Activated CD4-positive, alpha-beta T cell treated with anti-CD3 and anti-CD28 coated beads, Interleukin-2, amount 10 ng/mL, durations not matched to agents 24 days and 14 days (primary cell): ENCODE results near the gene NPFFR1. TPM values are rescaled to one million over a fixed set of nuclear protein-coding genes. Genes with fewer than 3 reads are reported as not detected.

Experiments
- DNase-seq: peaks from one replicate; pipeline ENCODE4 v3.0.0; 2022
- H3K27ac Mint-ChIP-seq: one replicate; pipeline ENCODE4 v1.8.0; 2022; ENCODE audit warnings: mild to moderate bottlenecking, mixed read lengths
- H3K27me3 Mint-ChIP-seq: one replicate; pipeline ENCODE4 v1.8.0; 2022; ENCODE audit warnings: mixed read lengths
- H3K36me3 Mint-ChIP-seq: one replicate; pipeline ENCODE4 v1.8.0; 2022; ENCODE audit warnings: low read depth, mild to moderate bottlenecking, mixed read lengths
- H3K4me1 Mint-ChIP-seq: one replicate; pipeline ENCODE4 v1.8.0; 2021; ENCODE audit warnings: mixed read lengths
- H3K4me3 Mint-ChIP-seq: one replicate; pipeline ENCODE4 v1.8.0; 2022; ENCODE audit warnings: mild to moderate bottlenecking, moderate library complexity, mixed read lengths
- H3K9me3 Mint-ChIP-seq: one replicate; pipeline ENCODE4 v1.8.0; 2021; ENCODE audit warnings: mixed read lengths
- intact Hi-C: fragments of 100-400 bp; cut with micrococcal nuclease; formaldehyde crosslinking; loops from one replicate; pipeline ENCODE4 v1.15.1; 2023
- total RNA-seq: library from RNA; stranded (reverse); gene quantifications from 2 replicates; pipeline ENCODE4 v1.2.3, GENCODE V29; 2022

NPFFR1 gene
- not detected in 2 replicates for total RNA-seq

DNA sequence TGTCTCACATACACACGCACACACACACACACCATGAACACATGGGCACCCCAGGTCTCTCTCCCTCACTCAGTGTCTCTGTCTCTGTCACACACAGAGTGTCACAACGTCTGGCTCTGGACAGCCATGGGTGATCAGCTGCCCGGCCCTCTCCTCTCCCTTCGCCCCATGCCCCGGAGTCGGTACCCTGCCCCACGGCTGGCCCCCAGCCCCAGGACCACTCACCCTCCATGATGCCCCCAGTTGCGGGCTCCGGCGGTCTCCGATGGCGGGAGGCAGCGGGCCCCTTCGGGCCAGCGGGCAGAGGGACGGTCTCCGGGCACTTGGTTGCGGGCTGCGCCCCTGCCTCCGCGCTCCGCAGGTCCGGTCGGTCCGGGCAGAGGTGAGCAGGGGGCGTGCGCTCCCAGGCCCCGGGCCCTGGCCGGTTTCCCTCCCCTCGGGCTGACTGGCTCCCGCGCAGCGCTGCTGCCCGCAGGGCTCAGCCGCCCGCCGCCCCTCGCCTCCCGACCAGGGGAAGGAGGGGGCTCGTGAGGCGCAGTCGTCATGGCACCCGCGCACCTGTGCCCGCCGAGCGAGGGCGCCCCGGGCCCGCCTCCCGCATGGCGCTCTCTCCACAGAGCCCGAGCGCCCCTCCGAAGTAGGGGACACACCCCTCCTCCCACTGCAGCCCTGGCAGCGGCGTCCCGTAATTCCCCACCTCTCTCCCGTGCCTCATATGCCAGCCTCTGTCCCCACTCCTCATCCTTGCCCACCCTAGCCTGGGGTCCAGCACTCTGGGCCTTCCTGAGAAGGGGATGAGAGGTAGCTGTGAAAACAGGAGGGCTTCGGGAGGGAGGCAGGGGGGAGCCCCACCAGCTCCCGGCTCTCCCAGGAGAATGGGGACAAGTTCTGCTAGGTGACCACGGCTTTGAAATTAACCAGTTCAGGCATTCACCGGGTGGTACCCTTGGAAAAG lies at the start of gene NPFFR1:
Gene NPFFR1 (minus strand): TSS at position 560 of the 955 bp plus-strand sequence. CDS start 328 bp downstream, at position 232.
- H3K27me3 Mint-ChIP-seq, result peaks cover 68% of the 10 kb centered on the region
- DNase-seq, result no peak
- H3K36me3 Mint-ChIP-seq, result no peaks in the 10 kb centered on the region
- peaks cover 4% of the 10 kb centered on the region for H3K9me3 Mint-ChIP-seq
- no peak within 1 kb of the TSS for H3K4me3 Mint-ChIP-seq
- no peak within 1 kb of the TSS for H3K27ac Mint-ChIP-seq
- intact Hi-C loops, result no loop called here
- H3K4me1 Mint-ChIP-seq, result no peaks in the 10 kb centered on the region

DNA sequence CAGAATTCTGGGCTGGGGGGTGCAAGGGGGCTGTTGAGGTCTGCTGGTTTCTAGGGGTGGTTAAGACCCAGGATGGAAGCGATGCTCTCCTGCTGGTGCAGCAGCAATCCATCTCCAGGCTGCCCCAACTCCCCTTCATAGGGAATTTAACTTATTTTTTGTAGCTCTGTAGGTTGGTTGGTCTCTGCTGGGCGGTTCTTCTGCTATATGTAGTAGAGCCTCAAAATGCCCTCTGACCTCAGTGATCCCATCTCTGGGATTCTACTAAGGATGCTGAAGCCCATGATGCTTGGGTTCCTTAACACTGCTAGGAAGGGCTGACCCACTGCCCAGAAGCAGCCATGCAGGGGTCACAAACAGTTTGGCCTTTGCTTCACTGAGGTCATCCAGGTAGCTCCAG lies 49.5 kb upstream of the NPFFR1 start:
- no peak for DNase-seq
- Mint-ChIP-seq H3K4me3 (no peak overlapping the region), H3K27me3 (no peaks in the 10 kb centered on the region), H3K36me3 (peaks cover 4% of the 10 kb centered on the region), H3K9me3 (no peaks in the 10 kb centered on the region), H3K4me1 (peaks cover 6% of the 10 kb centered on the region), H3K27ac (no peak overlapping the region)
- intact Hi-C loops, result no loop called here

DNA sequence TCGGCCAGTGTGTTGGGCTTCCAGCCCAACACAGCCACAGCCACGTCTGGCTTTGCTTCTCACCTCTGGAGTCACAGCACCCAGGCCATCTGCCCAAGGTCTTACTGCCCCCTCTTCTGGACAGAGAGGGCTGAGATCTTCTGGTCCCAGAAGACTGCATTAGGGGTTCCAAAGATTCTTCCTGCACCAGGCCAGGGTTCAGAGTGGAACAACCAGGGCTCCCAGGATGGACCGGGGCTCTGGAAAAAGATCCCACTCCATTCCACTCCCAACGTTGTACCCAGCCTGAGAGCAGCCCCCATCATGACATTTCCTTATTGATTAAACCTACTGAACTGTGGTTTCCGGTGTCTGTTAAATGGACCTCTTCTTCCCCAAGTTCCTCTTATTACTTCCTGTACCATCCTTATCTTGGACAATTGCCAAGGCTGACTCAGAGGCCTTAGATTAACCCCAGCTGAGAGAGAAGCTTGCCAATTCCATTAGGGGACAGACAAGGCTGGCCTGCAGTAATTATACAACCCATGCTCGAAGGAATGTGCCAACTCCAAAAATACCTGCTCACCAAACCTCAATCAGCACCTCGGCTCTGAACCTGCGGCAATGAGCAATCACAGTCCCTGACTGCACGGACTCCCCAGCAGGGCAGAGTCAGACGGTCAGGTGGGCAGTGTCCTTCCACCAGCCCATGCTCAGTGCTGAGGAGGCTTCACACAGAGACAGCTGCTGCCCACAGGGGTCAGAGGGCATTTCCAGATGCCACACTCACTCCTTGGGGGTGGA lies 47.9 kb upstream of the NPFFR1 start:
- intact Hi-C loops, result no loop called here
- H3K4me3 Mint-ChIP-seq, result no peak overlapping the region
- H3K36me3 Mint-ChIP-seq, result peaks cover 4% of the 10 kb centered on the region
- H3K27ac Mint-ChIP-seq, result no peak overlapping the region
- H3K27me3 Mint-ChIP-seq, result no peaks in the 10 kb centered on the region
- peaks cover 6% of the 10 kb centered on the region for H3K4me1 Mint-ChIP-seq
- DNase-seq, result no peak
- no peaks in the 10 kb centered on the region for H3K9me3 Mint-ChIP-seq

GRCh38 chr10:70331160-70331485 lies 47.3 kb upstream of the NPFFR1 start:
- peaks cover 2% of the 10 kb centered on the region for H3K36me3 Mint-ChIP-seq
- intact Hi-C loops, result no loop called here
- peaks cover 6% of the 10 kb centered on the region for H3K4me1 Mint-ChIP-seq
- DNase-seq, result no peak
- no peaks in the 10 kb centered on the region for H3K27me3 Mint-ChIP-seq
- H3K4me3 Mint-ChIP-seq, result no peak overlapping the region
- H3K9me3 Mint-ChIP-seq, result no peaks in the 10 kb centered on the region
- H3K27ac Mint-ChIP-seq, result no peak overlapping the region

GRCh38 chr10:70330671-70331070 lies 46.9 kb upstream of the NPFFR1 start:
- Mint-ChIP-seq H3K36me3 (peaks cover 2% of the 10 kb centered on the region), H3K4me1 (peaks cover 6% of the 10 kb centered on the region), H3K9me3 (no peaks in the 10 kb centered on the region), H3K27me3 (no peaks in the 10 kb centered on the region), H3K27ac (no peak overlapping the region), H3K4me3 (no peak overlapping the region)
- intact Hi-C loops, result no loop called here
- DNase-seq, result no peak

- no peak overlapping the region for H3K27ac Mint-ChIP-seq
- DNase-seq, result no peak
- no peaks in the 10 kb centered on the region for H3K27me3 Mint-ChIP-seq
- intact Hi-C loops, result no loop called here
- no peaks in the 10 kb centered on the region for H3K9me3 Mint-ChIP-seq
- H3K4me1 Mint-ChIP-seq, result peaks cover 6% of the 10 kb centered on the region
- no peak overlapping the region for H3K4me3 Mint-ChIP-seq
- peaks cover 2% of the 10 kb centered on the region for H3K36me3 Mint-ChIP-seq
These were observed 45.2 kb upstream of the NPFFR1 start for GRCh38 chr10:70328967-70329366.

DNA sequence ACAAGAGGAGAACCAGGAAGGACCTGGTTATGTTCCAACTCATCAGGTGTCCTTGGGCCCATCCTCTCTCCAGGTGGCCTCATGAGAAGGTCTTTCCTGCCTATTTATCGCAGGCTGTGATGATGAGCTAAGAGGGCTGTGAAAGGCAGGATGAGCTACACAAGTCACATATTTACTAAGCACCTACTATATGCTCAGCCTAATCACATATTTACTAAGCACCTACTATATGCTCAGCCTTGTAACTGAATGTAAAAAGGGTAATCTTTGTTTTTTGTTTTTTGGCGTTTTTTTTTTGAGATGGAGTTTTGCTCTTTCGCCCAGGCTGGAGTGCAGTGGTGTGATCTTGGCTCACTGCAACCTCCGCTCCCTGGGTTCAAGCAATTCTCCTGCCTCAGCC lies 44.2 kb upstream of the NPFFR1 start:
- Mint-ChIP-seq H3K4me3 (no peak overlapping the region), H3K4me1 (peaks cover 13% of the 10 kb centered on the region), H3K27me3 (no peaks in the 10 kb centered on the region), H3K27ac (no peak overlapping the region), H3K9me3 (no peaks in the 10 kb centered on the region), H3K36me3 (peaks cover 2% of the 10 kb centered on the region)
- intact Hi-C loops, result no loop called here
- no peak for DNase-seq

DNA sequence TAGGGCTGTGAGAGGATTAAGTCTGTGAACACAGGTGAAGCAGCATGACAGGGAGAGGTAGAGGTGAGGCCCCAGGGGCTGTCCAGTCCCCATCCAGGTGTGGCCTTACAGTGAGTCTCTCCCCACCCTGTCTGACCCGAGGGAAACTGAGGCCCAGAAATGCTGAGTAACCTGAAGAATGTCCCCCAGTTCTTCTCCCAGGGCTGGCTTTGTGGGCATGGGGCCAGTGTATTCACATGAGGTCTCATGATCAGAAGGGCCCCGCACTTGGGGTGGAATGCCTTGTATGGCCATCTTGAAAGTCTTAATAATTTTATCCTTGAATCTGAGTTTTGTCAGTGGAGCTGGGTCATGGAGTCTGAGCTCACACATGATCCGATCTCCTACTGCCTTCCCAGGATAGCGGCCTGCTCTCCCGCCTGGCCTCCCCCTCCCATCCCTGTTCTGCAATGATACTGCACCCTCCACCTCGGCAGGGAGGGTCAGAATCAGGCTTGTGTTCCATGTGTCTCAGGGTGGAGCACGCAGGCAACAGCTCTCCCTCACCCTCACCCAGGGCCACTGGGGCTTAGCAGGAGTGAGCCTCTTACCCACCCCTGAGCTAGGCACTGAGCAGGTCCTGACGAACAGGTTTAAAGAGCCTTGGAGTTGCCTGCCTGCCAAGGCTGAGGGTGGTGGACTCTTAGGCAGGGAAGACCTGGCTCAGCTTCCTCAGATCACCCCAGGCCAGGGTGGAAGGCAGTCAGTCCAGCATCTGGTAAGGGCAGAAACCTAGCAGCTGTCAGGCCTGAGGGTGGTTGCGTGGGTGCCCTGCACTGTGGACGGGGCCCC lies 41.4 kb upstream of the NPFFR1 start:
- DNase-seq, result no peak
- no peak overlapping the region for H3K4me3 Mint-ChIP-seq
- no peaks in the 10 kb centered on the region for H3K36me3 Mint-ChIP-seq
- intact Hi-C loops, result no loop called here
- H3K27me3 Mint-ChIP-seq, result no peaks in the 10 kb centered on the region
- no peak overlapping the region for H3K27ac Mint-ChIP-seq
- no peaks in the 10 kb centered on the region for H3K9me3 Mint-ChIP-seq
- H3K4me1 Mint-ChIP-seq, result peaks cover 9% of the 10 kb centered on the region

GRCh38 chr10:70324339-70324861 lies 40.6 kb upstream of the NPFFR1 start:
- no peak for DNase-seq

GRCh38 chr10:70323697-70324338 lies 40.0 kb upstream of the NPFFR1 start:
- Mint-ChIP-seq H3K27me3 (no peaks in the 10 kb centered on the region), H3K4me1 (peaks cover 9% of the 10 kb centered on the region), H3K27ac (no peak overlapping the region), H3K4me3 (no peak overlapping the region), H3K9me3 (no peaks in the 10 kb centered on the region), H3K36me3 (no peaks in the 10 kb centered on the region)
- DNase-seq, result no peak
- intact Hi-C loops, result no loop called here

More at GRCh38 chr10:70324339-70324861, 40.6 kb upstream of the NPFFR1 start:
- no peak overlapping the region for H3K27ac Mint-ChIP-seq
- H3K27me3 Mint-ChIP-seq, result no peaks in the 10 kb centered on the region
- no peaks in the 10 kb centered on the region for H3K9me3 Mint-ChIP-seq
- intact Hi-C loops, result no loop called here
- peaks cover 9% of the 10 kb centered on the region for H3K4me1 Mint-ChIP-seq
- H3K4me3 Mint-ChIP-seq, result no peak overlapping the region
- H3K36me3 Mint-ChIP-seq, result no peaks in the 10 kb centered on the region

GRCh38 chr10:70323138-70323696 lies 39.4 kb upstream of the NPFFR1 start:
- H3K9me3 Mint-ChIP-seq, result no peaks in the 10 kb centered on the region

GRCh38 chr10:70321897-70322890 lies 38.4 kb upstream of the NPFFR1 start:
- no peaks in the 10 kb centered on the region for H3K9me3 Mint-ChIP-seq
- intact Hi-C loops, result no loop called here
- no peaks in the 10 kb centered on the region for H3K27me3 Mint-ChIP-seq
- no peak overlapping the region for H3K27ac Mint-ChIP-seq
- no peak overlapping the region for H3K4me3 Mint-ChIP-seq
- no peaks in the 10 kb centered on the region for H3K36me3 Mint-ChIP-seq
- DNase-seq, result no peak
- H3K4me1 Mint-ChIP-seq, result peaks cover 9% of the 10 kb centered on the region

More at GRCh38 chr10:70323138-70323696, 39.4 kb upstream of the NPFFR1 start:
- Mint-ChIP-seq H3K4me1 (peaks cover 9% of the 10 kb centered on the region), H3K4me3 (peak overlapping the region; percentile 13), H3K27ac (peak overlapping the region; percentile 82), H3K36me3 (no peaks in the 10 kb centered on the region), H3K27me3 (no peaks in the 10 kb centered on the region)
- peak; percentile 65 for DNase-seq
- intact Hi-C loops, result no loop called here
